Measurements from ENCODE around the gene POMGNT2.

GRCh38 chr3:43054754-43055153 is 51.1 kb downstream of the POMGNT2 start:
- no peak for TF ChIP-seq CTCF (IDR thresholded peaks at IDR 0.05)
- TF ChIP-seq POLR2A (IDR thresholded peaks at IDR 0.05), result no peak

Measured in body of pancreas (tissue), 4 donors.